ENCODE results near the gene PDE2A.

PDE2A gene

GRCh38 chr11:72646472-72646871 is 27.8 kb downstream of the PDE2A start:
- Mint-ChIP-seq H3K27ac (no peak overlapping the region), H3K4me3 (no peak overlapping the region), H3K4me1 (peaks cover 5% of the 10 kb centered on the region), H3K9me3 (no peaks in the 10 kb centered on the region), H3K36me3 (ENCODE audit: low read depth) (no peaks in the 10 kb centered on the region), H3K27me3 (ENCODE audit: low read depth) (peaks cover 51% of the 10 kb centered on the region)
- TF ChIP-seq, protein P1, sequence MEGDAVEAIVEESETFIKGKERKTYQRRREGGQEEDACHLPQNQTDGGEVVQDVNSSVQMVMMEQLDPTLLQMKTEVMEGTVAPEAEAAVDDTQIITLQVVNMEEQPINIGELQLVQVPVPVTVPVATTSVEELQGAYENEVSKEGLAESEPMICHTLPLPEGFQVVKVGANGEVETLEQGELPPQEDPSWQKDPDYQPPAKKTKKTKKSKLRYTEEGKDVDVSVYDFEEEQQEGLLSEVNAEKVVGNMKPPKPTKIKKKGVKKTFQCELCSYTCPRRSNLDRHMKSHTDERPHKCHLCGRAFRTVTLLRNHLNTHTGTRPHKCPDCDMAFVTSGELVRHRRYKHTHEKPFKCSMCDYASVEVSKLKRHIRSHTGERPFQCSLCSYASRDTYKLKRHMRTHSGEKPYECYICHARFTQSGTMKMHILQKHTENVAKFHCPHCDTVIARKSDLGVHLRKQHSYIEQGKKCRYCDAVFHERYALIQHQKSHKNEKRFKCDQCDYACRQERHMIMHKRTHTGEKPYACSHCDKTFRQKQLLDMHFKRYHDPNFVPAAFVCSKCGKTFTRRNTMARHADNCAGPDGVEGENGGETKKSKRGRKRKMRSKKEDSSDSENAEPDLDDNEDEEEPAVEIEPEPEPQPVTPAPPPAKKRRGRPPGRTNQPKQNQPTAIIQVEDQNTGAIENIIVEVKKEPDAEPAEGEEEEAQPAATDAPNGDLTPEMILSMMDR (IDR thresholded peaks at IDR 0.05; ENCODE audit: unreplicated experiment in 3 of 3): no peak

DNA sequence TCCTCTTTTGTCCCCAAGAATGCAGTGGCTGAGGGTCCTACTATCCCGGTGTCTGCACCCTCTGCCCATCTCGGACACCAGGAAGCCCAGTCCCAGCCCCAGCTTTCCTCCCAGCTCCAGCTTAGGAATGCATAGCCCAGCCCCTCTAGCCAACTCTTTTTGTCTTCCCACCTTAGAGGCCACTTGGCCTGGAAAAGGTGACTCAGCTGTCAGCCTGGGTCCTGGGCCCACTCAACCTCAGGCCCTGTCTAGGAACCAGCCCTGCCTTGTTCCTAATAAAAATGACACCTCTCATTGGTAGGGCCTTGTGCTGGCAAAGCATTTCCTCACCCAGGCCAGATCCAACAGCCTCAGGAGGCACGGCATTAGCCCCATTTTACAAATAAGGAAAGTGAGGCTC is 28.2 kb downstream of the PDE2A start:
- TF ChIP-seq, protein P1 (IDR thresholded peaks at IDR 0.05; ENCODE audit: unreplicated experiment in 3 of 3): no peak
- Mint-ChIP-seq H3K4me3 (no peak overlapping the region), H3K9me3 (no peaks in the 10 kb centered on the region), H3K4me1 (peaks cover 5% of the 10 kb centered on the region), H3K27me3 (ENCODE audit: low read depth) (peaks cover 48% of the 10 kb centered on the region), H3K36me3 (ENCODE audit: low read depth) (no peaks in the 10 kb centered on the region), H3K27ac (no peak overlapping the region)

- no peaks in the 10 kb centered on the region for H3K36me3 Mint-ChIP-seq (ENCODE audit: low read depth)
- H3K27me3 Mint-ChIP-seq (ENCODE audit: low read depth): peaks cover 28% of the 10 kb centered on the region
- no peak overlapping the region for H3K27ac Mint-ChIP-seq
- H3K4me1 Mint-ChIP-seq: no peaks in the 10 kb centered on the region
- TF ChIP-seq, protein P1 (IDR thresholded peaks at IDR 0.05; ENCODE audit: unreplicated experiment in 3 of 3): no peak
- H3K9me3 Mint-ChIP-seq: no peaks in the 10 kb centered on the region
- H3K4me3 Mint-ChIP-seq: peak overlapping the region; percentile 33 to 58 (median 55)
Observed at GRCh38 chr11:72643547-72643946, 30.7 kb downstream of the PDE2A start.

DNA sequence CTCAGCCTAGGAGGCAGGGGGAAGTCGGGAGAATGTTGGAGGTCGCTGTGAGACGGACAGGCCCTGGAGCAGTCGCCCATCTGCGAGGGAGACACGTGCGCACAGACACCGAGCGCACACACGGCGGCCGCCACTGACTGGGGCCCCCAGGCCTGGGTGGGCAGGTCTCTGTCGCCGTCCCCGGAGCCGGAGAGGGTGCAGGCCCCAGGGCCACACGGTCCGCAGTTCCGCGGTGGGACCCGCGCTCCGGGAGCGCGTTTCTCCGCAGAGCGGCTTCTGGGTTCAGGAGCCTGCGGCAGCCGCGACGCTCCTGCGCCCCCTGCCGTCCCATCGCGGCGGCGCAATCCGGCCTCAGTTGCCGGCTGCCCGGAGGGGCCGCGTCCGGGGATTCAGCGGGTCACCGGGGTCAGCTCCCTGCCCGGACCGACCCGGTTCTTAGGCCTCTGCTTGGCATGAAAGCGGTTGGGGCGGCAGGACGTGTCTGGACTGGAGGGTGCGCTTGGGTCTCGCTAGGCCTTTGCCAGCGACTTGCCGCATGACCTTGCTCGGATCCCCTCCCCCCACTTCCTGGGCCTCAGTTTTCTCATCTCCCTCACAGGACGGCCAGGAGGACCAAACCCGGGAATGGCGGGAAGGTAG is 31.2 kb downstream of the PDE2A start:
- H3K4me3 Mint-ChIP-seq: peak overlapping the region in 1 of 3 experiments; percentile 73
- peaks cover 28% of the 10 kb centered on the region for H3K27me3 Mint-ChIP-seq (ENCODE audit: low read depth)
- H3K36me3 Mint-ChIP-seq (ENCODE audit: low read depth): no peaks in the 10 kb centered on the region
- H3K9me3 Mint-ChIP-seq: no peaks in the 10 kb centered on the region
- H3K4me1 Mint-ChIP-seq: no peaks in the 10 kb centered on the region
- no peak overlapping the region for H3K27ac Mint-ChIP-seq
- TF ChIP-seq, protein P1 (IDR thresholded peaks at IDR 0.05; ENCODE audit: unreplicated experiment in 3 of 3): peak; percentile 94 to 97 (median 95)

GRCh38 chr11:72642043-72642883 is 32.0 kb downstream of the PDE2A start:
- no peaks in the 10 kb centered on the region for H3K36me3 Mint-ChIP-seq (ENCODE audit: low read depth)
- no peak overlapping the region for H3K27ac Mint-ChIP-seq
- TF ChIP-seq, protein P1 (IDR thresholded peaks at IDR 0.05; ENCODE audit: unreplicated experiment in 3 of 3): no peak
- H3K9me3 Mint-ChIP-seq: no peaks in the 10 kb centered on the region
- no peaks in the 10 kb centered on the region for H3K4me1 Mint-ChIP-seq
- H3K4me3 Mint-ChIP-seq: peak overlapping the region; percentile 33 to 73 (median 51)
- peaks cover 34% of the 10 kb centered on the region for H3K27me3 Mint-ChIP-seq (ENCODE audit: low read depth)
